C1 segment of cervical spinal cord (tissue), 14 donors: ENCODE data around the gene NIPSNAP3A.
A peak's percentile ranks its signal among the peaks of the same experiment; 100 is the strongest.

Source experiments
- DNase-seq, 14 donors: peaks; one replicate each; lab custom pipeline; 2025; lab: John Stamatoyannopoulos, UW

NIPSNAP3A gene

GRCh38 chr9:104808035-104808614 lies 60.6 kb downstream of the NIPSNAP3A start:
- DNase-seq = peak in 8 of 14 donors; percentile 3 to 19 (median 10)
